GM19468 (cell line): Measurements from ENCODE around the gene HSPA12B.

Experiments
- ATAC-seq: cut with Tn5 transposase; IDR thresholded peaks from one replicate; pipeline ENCODE4 v1.9.1; 2021; ENCODE audit warnings: mild to moderate bottlenecking, moderate library complexity, moderate number of reproducible peaks; ENCODE audit not compliant: unreplicated experiment; ENCODE audit errors: extremely low read depth

Gene HSPA12B

GRCh38 chr20:3732327-3733118 lies at the start of gene HSPA12B:
TSS of gene HSPA12B (plus strand) at chr20:3732685. CDS start at chr20:3738675, 5,990 bp downstream.
- ATAC-seq, result no peak

- no peak for ATAC-seq
These were observed 47.1 kb upstream of the HSPA12B start for GRCh38 chr20:3685341-3685740.

- ATAC-seq, result no peak
These were observed 46.1 kb upstream of the HSPA12B start for GRCh38 chr20:3686421-3686820.

- ATAC-seq, result no peak
These were observed 45.6 kb upstream of the HSPA12B start for GRCh38 chr20:3686867-3687321.

- ATAC-seq, result no peak
These were observed 44.8 kb upstream of the HSPA12B start for GRCh38 chr20:3687655-3688054.

- ATAC-seq, result no peak
These were observed 42.5 kb upstream of the HSPA12B start for GRCh38 chr20:3689978-3690377.

- ATAC-seq, result no peak
These were observed 42.1 kb upstream of the HSPA12B start for GRCh38 chr20:3690413-3690812.

- no peak for ATAC-seq
These were observed 41.2 kb upstream of the HSPA12B start for GRCh38 chr20:3691306-3691705.

GRCh38 chr20:3691897-3692296 lies 40.6 kb upstream of the HSPA12B start:
- ATAC-seq, result no peak

- ATAC-seq, result no peak
These were observed 39.7 kb upstream of the HSPA12B start for GRCh38 chr20:3692706-3693294.

- ATAC-seq, result no peak
These were observed 39.1 kb upstream of the HSPA12B start for GRCh38 chr20:3693376-3693775.

- no peak for ATAC-seq
These were observed 37.6 kb upstream of the HSPA12B start for GRCh38 chr20:3694864-3695263.

- no peak for ATAC-seq
These were observed 36.3 kb upstream of the HSPA12B start for GRCh38 chr20:3696200-3696599.

- no peak for ATAC-seq
These were observed 35.5 kb upstream of the HSPA12B start for GRCh38 chr20:3696745-3697587.

- no peak for ATAC-seq
These were observed 34.7 kb upstream of the HSPA12B start for GRCh38 chr20:3697588-3698305.

- no peak for ATAC-seq
These were observed 33.9 kb upstream of the HSPA12B start for GRCh38 chr20:3698591-3699001.

GRCh38 chr20:3699037-3699436 lies 33.4 kb upstream of the HSPA12B start:
- ATAC-seq, result no peak

- ATAC-seq, result no peak
These were observed 31.2 kb upstream of the HSPA12B start for GRCh38 chr20:3701061-3701998.
